ENCODE measurements around the gene ERC1.

GRCh38 chr12:1132311-1132710 lies 141.3 kb downstream of the ERC1 start:
- TF ChIP-seq, protein P1, sequence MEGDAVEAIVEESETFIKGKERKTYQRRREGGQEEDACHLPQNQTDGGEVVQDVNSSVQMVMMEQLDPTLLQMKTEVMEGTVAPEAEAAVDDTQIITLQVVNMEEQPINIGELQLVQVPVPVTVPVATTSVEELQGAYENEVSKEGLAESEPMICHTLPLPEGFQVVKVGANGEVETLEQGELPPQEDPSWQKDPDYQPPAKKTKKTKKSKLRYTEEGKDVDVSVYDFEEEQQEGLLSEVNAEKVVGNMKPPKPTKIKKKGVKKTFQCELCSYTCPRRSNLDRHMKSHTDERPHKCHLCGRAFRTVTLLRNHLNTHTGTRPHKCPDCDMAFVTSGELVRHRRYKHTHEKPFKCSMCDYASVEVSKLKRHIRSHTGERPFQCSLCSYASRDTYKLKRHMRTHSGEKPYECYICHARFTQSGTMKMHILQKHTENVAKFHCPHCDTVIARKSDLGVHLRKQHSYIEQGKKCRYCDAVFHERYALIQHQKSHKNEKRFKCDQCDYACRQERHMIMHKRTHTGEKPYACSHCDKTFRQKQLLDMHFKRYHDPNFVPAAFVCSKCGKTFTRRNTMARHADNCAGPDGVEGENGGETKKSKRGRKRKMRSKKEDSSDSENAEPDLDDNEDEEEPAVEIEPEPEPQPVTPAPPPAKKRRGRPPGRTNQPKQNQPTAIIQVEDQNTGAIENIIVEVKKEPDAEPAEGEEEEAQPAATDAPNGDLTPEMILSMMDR (IDR thresholded peaks at IDR 0.05; ENCODE audit: low read length), result no peak
- no peak for TF ChIP-seq EZH2 (IDR thresholded peaks at IDR 0.05; ENCODE audit: borderline replicate concordance, low read length)

Measured in OCI-LY1 (cell line).